ENCODE results near the gene KLHL35. TPM values are rescaled to one million over a fixed set of nuclear protein-coding genes. Genes with fewer than 3 reads are reported as not detected.

KLHL35 gene
- total and polyA plus RNA-seq, 2 experiments from 2014 or later, result 0.10 to 0.28 TPM

GRCh38 chr11:75470476-75471080 lies 37.6 kb upstream of the KLHL35 start:
- H3F3A ChIP-seq (replicated peaks; ENCODE audit: low read depth), result no peaks in the 10 kb centered on the region
- H3K4me1 ChIP-seq (ENCODE audit: insufficient read depth), result peaks cover under 1% of the 10 kb centered on the region; the same call in 1 of the 2 replicates
- TF ChIP-seq POLR2AphosphoS5 (IDR thresholded peaks at IDR 0.05; ENCODE audit: low read depth) (no peak), ZNF462 (CRISPR knock-in tag; IDR thresholded peaks at IDR 0.05) (no peak), EZH2 (IDR thresholded peaks at IDR 0.05; ENCODE audit: low read depth, unreplicated experiment) (no peak), STAT1 (IDR thresholded peaks at IDR 0.05; ENCODE audit: unreplicated experiment) (no peak), REST (IDR thresholded peaks at IDR 0.05; ENCODE audit: unreplicated experiment) (no peak), NANOG (IDR thresholded peaks at IDR 0.05; ENCODE audit: borderline replicate concordance) (no peak), CREB1 (CRISPR knock-in tag; IDR thresholded peaks at IDR 0.05; ENCODE audit: low read depth) (no peak), ZNF331 (CRISPR knock-in tag; IDR thresholded peaks at IDR 0.05; ENCODE audit: low read depth) (no peak), EZH2phosphoT487 (IDR thresholded peaks at IDR 0.05; ENCODE audit: unreplicated experiment) (no peak), JUNB (IDR thresholded peaks at IDR 0.05; ENCODE audit: unreplicated experiment) (no peak), ZNF114 (CRISPR knock-in tag; IDR thresholded peaks at IDR 0.05) (no peak)
- TF ChIP-seq, protein P1, sequence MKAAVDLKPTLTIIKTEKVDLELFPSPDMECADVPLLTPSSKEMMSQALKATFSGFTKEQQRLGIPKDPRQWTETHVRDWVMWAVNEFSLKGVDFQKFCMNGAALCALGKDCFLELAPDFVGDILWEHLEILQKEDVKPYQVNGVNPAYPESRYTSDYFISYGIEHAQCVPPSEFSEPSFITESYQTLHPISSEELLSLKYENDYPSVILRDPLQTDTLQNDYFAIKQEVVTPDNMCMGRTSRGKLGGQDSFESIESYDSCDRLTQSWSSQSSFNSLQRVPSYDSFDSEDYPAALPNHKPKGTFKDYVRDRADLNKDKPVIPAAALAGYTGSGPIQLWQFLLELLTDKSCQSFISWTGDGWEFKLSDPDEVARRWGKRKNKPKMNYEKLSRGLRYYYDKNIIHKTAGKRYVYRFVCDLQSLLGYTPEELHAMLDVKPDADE (IDR thresholded peaks at IDR 0.05), result no peak
- TF ChIP-seq, protein P2, sequence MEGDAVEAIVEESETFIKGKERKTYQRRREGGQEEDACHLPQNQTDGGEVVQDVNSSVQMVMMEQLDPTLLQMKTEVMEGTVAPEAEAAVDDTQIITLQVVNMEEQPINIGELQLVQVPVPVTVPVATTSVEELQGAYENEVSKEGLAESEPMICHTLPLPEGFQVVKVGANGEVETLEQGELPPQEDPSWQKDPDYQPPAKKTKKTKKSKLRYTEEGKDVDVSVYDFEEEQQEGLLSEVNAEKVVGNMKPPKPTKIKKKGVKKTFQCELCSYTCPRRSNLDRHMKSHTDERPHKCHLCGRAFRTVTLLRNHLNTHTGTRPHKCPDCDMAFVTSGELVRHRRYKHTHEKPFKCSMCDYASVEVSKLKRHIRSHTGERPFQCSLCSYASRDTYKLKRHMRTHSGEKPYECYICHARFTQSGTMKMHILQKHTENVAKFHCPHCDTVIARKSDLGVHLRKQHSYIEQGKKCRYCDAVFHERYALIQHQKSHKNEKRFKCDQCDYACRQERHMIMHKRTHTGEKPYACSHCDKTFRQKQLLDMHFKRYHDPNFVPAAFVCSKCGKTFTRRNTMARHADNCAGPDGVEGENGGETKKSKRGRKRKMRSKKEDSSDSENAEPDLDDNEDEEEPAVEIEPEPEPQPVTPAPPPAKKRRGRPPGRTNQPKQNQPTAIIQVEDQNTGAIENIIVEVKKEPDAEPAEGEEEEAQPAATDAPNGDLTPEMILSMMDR (conservative IDR thresholded peaks at IDR 0.05; ENCODE audit: low read depth in 2 of 2), result no peak
- Mint-ChIP-seq H3K27me3 (ENCODE audit: insufficient read depth, low read depth, poor library complexity) (peaks cover 9% of the 10 kb centered on the region), H3K4me3 (no peak overlapping the region), H3K36me3 (ENCODE audit: low read depth) (no peaks in the 10 kb centered on the region; the same call in 2 of the 3 replicates), H3K4me1 (peaks cover 39% of the 10 kb centered on the region), H3K9me3 (no peaks in the 10 kb centered on the region), H3K27ac (no peak overlapping the region)
- no peak for DNase-seq (ENCODE audit: low spot score)
- H3K79me2 ChIP-seq (replicated peaks; ENCODE audit: insufficient read depth), result no peaks in the 10 kb centered on the region
- H4K20me1 ChIP-seq (replicated peaks; ENCODE audit: insufficient read depth), result no peaks in the 10 kb centered on the region
- H3K27ac ChIP-seq (ENCODE audit: low read depth), result no peak overlapping the region
- no peaks in the 10 kb centered on the region for H3K9me2 ChIP-seq (ENCODE audit: insufficient read depth)
- no peak overlapping the region for H3K4me2 ChIP-seq
- H3K4me3 ChIP-seq, result no peak overlapping the region
- ATAC-seq, result no peak
- no peak overlapping the region for H2AFZ ChIP-seq
- H3K36me3 ChIP-seq (ENCODE audit: insufficient read depth), result no peaks in the 10 kb centered on the region
- no peaks in the 10 kb centered on the region for H3K27me3 ChIP-seq (ENCODE audit: insufficient read depth)

Data from GM23338 (cell line).